Renal pelvis (tissue), 12 donors: Measurements from ENCODE around the gene SLC33A1. TPM values are rescaled to one million over a fixed set of nuclear protein-coding genes. Genes with fewer than 3 reads are reported as not detected.
"Not testable (repeated sequence)": the region's sequence is repeated elsewhere in the genome, so short reads cannot be mapped to it uniquely, and the experiment has no call there.

Source experiments
- DNase-seq: peaks from one replicate; pipeline ENCODE4 v3.0.0-alpha.2; 2013
- long read RNA-seq, 16 experiments: transcript quantifications; one replicate each; lab custom pipeline, GENCODE V29; 2026
- polyA plus RNA-seq, 3 donors: library from polyadenylated mRNA; unstranded; fragments of 120-200 nt; gene quantifications; one replicate each; pipeline ENCODE4 v1.2.1, GENCODE V29; 2013; ENCODE audit not compliant: insufficient read length in 3 of 3

SLC33A1 gene
- 10 to 100 TPM; 37.3 to 44.9 (median 38.0) TPM for polyA plus RNA-seq
- long read RNA-seq, donor 1, full-length matches to known transcripts = 8 of 8 reads
- long read RNA-seq, donor 1, partial matches to known transcripts = 0 of 8 reads
- long read RNA-seq, donor 1, other reads (novel, unspliced or antisense) = 0 of 8 reads
- long read RNA-seq, donor 2, full-length matches to known transcripts = 9 of 9 reads
- long read RNA-seq, donor 2, partial matches to known transcripts = 0 of 9 reads
- long read RNA-seq, donor 2, other reads (novel, unspliced or antisense) = 0 of 9 reads
- long read RNA-seq, donor 3, full-length matches to known transcripts = 7 of 7 reads
- long read RNA-seq, donor 3, partial matches to known transcripts = 0 of 7 reads
- long read RNA-seq, donor 3, other reads (novel, unspliced or antisense) = 0 of 7 reads
- long read RNA-seq, donor 4, full-length matches to known transcripts = 8 of 8 reads
- long read RNA-seq, donor 4, partial matches to known transcripts = 0 of 8 reads
- long read RNA-seq, donor 4, other reads (novel, unspliced or antisense) = 0 of 8 reads
- long read RNA-seq, donor 5, full-length matches to known transcripts = 6 of 6 reads
- long read RNA-seq, donor 5, partial matches to known transcripts = 0 of 6 reads
- long read RNA-seq, donor 5, other reads (novel, unspliced or antisense) = 0 of 6 reads
- long read RNA-seq, donor 6, full-length matches to known transcripts = 9 of 9 reads
- long read RNA-seq, donor 6, partial matches to known transcripts = 0 of 9 reads
- long read RNA-seq, donor 6, other reads (novel, unspliced or antisense) = 0 of 9 reads
- long read RNA-seq, donor 7, full-length matches to known transcripts = 17 of 17 reads
- long read RNA-seq, donor 7, partial matches to known transcripts = 0 of 17 reads
- long read RNA-seq, donor 7, other reads (novel, unspliced or antisense) = 0 of 17 reads
- long read RNA-seq, donor 8, full-length matches to known transcripts = 1 of 1 reads
- long read RNA-seq, donor 8, partial matches to known transcripts = 0 of 1 reads
- long read RNA-seq, donor 8, other reads (novel, unspliced or antisense) = 0 of 1 reads
- long read RNA-seq, donor 9, full-length matches to known transcripts = 14 of 22 reads
- long read RNA-seq, donor 9, partial matches to known transcripts = 8 of 22 reads
- long read RNA-seq, donor 9, other reads (novel, unspliced or antisense) = 0 of 22 reads
- long read RNA-seq, donor 10, full-length matches to known transcripts = 9 of 9 reads
- long read RNA-seq, donor 10, partial matches to known transcripts = 0 of 9 reads
- long read RNA-seq, donor 10, other reads (novel, unspliced or antisense) = 0 of 9 reads
- long read RNA-seq, donor 11, full-length matches to known transcripts = 9 of 9 reads
- long read RNA-seq, donor 11, partial matches to known transcripts = 0 of 9 reads
- long read RNA-seq, donor 11, other reads (novel, unspliced or antisense) = 0 of 9 reads
- long read RNA-seq, donor 12, full-length matches to known transcripts = 13 of 13 reads
- long read RNA-seq, donor 12, partial matches to known transcripts = 0 of 13 reads
- long read RNA-seq, donor 12, other reads (novel, unspliced or antisense) = 0 of 13 reads
- long read RNA-seq, donor 13 = 0 reads
- long read RNA-seq, donor 14 = 0 reads
- long read RNA-seq, donor 15, full-length matches to known transcripts = 10 of 10 reads
- long read RNA-seq, donor 15, partial matches to known transcripts = 0 of 10 reads
- long read RNA-seq, donor 15, other reads (novel, unspliced or antisense) = 0 of 10 reads
- long read RNA-seq, donor 16, full-length matches to known transcripts = 8 of 8 reads
- long read RNA-seq, donor 16, partial matches to known transcripts = 0 of 8 reads
- long read RNA-seq, donor 16, other reads (novel, unspliced or antisense) = 0 of 8 reads

GRCh38 chr3:155854141-155854940 lies at the start of gene SLC33A1:
Gene SLC33A1, minus strand, starts transcription at chr3:155854427. Its CDS starts 430 bp downstream, at chr3:155853997.
- peak; percentile 99 for DNase-seq

GRCh38 chr3:155895379-155895900 lies 41.2 kb upstream of the SLC33A1 start:
- DNase-seq = no peak

- no peak for DNase-seq
Measured at GRCh38 chr3:155891321-155891720, 37.1 kb upstream of the SLC33A1 start.

GRCh38 chr3:155890671-155891190 lies 36.5 kb upstream of the SLC33A1 start:
- no peak for DNase-seq

- no peak for DNase-seq
Measured at GRCh38 chr3:155889952-155890351, 35.7 kb upstream of the SLC33A1 start.

GRCh38 chr3:155889212-155889611 lies 35.0 kb upstream of the SLC33A1 start:
- DNase-seq = no peak

GRCh38 chr3:155886915-155887314 lies 32.7 kb upstream of the SLC33A1 start:
- no peak for DNase-seq

- not testable (repeated sequence) for DNase-seq
Measured at GRCh38 chr3:155886348-155886747, 32.1 kb upstream of the SLC33A1 start.

- no peak for DNase-seq
Measured at GRCh38 chr3:155885292-155885691, 31.1 kb upstream of the SLC33A1 start.

- DNase-seq = no peak
Measured at GRCh38 chr3:155884292-155884691, 30.1 kb upstream of the SLC33A1 start.

- DNase-seq = no peak
Measured at GRCh38 chr3:155880286-155880685, 26.1 kb upstream of the SLC33A1 start.

GRCh38 chr3:155876503-155876902 lies 22.3 kb upstream of the SLC33A1 start:
- DNase-seq = no peak

- DNase-seq = no peak
Measured at GRCh38 chr3:155876037-155876436, 21.8 kb upstream of the SLC33A1 start.

GRCh38 chr3:155872904-155873646 lies 18.8 kb upstream of the SLC33A1 start:
- DNase-seq = no peak

GRCh38 chr3:155871746-155872158 lies 17.5 kb upstream of the SLC33A1 start:
- DNase-seq = no peak

- DNase-seq = peak; percentile 35
Measured at GRCh38 chr3:155870945-155871745, 16.9 kb upstream of the SLC33A1 start.
